HL-60 (cell line): ENCODE results near the gene XRCC6.

Experiments used
- DNase-seq, 2 experiments: peaks; one replicate each; pipeline ENCODE4 v3.0.0-alpha.2; 2010 to 2020; ENCODE audit warnings: low read depth in 1 of 2, low spot score in 1 of 2
- H3K27ac ChIP-seq: fragments of 250-450 bp; sonication (Bioruptor Pico); replicated peaks from 2 replicates; pipeline ENCODE4 v1.5.1; 2020; ENCODE audit warnings: mild to moderate bottlenecking, moderate library complexity
- H3K27me3 ChIP-seq: fragments of 250-450 bp; sonication (Bioruptor Pico); 2 replicates; pipeline ENCODE4 v1.5.1; 2021; ENCODE audit warnings: mild to moderate bottlenecking, moderate library complexity; ENCODE audit not compliant: insufficient read depth, poor library complexity, severe bottlenecking
- H3K4me3 ChIP-seq: replicated peaks from 2 replicates; pipeline ENCODE4 v1.5.1; 2011; ENCODE audit warnings: mild to moderate bottlenecking, control low read depth, low read length; ENCODE audit not compliant: insufficient read depth
- CTCF ChIP-seq: IDR thresholded peaks from one replicate; pipeline ENCODE4 v1.5.1; 2011; ENCODE audit warnings: low read length, control low read depth, inconsistent platforms; ENCODE audit not compliant: insufficient read depth
- GABPA ChIP-seq: IDR thresholded peaks from 2 replicates; pipeline ENCODE4 v1.6.1; 2012; ENCODE audit warnings: low read depth
- POLR2AphosphoS5 ChIP-seq: IDR thresholded peaks from 2 replicates; pipeline ENCODE4 v1.6.1; 2012; ENCODE audit warnings: low read depth
- REST ChIP-seq: IDR thresholded peaks from 2 replicates; pipeline ENCODE4 v1.6.1; 2012; ENCODE audit warnings: low read depth; ENCODE audit not compliant: insufficient replicate concordance
- SPI1 ChIP-seq: IDR thresholded peaks from 2 replicates; pipeline ENCODE4 v1.6.1; 2012; ENCODE audit warnings: low read depth, mild to moderate bottlenecking, borderline replicate concordance

Gene XRCC6

GRCh38 chr22:41578818-41579217 is 42.3 kb upstream of the XRCC6 start:
- no peak for DNase-seq
- Histone ChIP-seq H3K27ac (no peak overlapping the region), H3K4me3 (no peak overlapping the region), H3K27me3 (no peaks in the 10 kb centered on the region)
- TF ChIP-seq POLR2AphosphoS5 = no peak
- TF ChIP-seq REST = no peak

- DNase-seq = no peak
- Histone ChIP-seq H3K27ac (no peak overlapping the region), H3K4me3 (no peak overlapping the region), H3K27me3 (no peaks in the 10 kb centered on the region)
- TF ChIP-seq CTCF (no peak), GABPA (no peak), SPI1 (no peak), POLR2AphosphoS5 (no peak)
These were observed 41.6 kb upstream of the XRCC6 start for GRCh38 chr22:41579297-41579996.

- no peak overlapping the region for H3K4me3 ChIP-seq
- no peak for DNase-seq
- no peak overlapping the region for H3K27ac ChIP-seq
- no peaks in the 10 kb centered on the region for H3K27me3 ChIP-seq
- TF ChIP-seq REST (no peak), CTCF (no peak), POLR2AphosphoS5 (no peak), GABPA (no peak), SPI1 (no peak)
These were observed 41.1 kb upstream of the XRCC6 start for GRCh38 chr22:41579997-41580355.

- Histone ChIP-seq H3K4me3 (no peak overlapping the region), H3K27ac (no peak overlapping the region), H3K27me3 (no peaks in the 10 kb centered on the region)
- no peak for TF ChIP-seq GABPA
- TF ChIP-seq SPI1 = no peak
- TF ChIP-seq CTCF = no peak
- TF ChIP-seq POLR2AphosphoS5 = no peak
- no peak for TF ChIP-seq REST
- DNase-seq = no peak
These were observed 38.4 kb upstream of the XRCC6 start for GRCh38 chr22:41582694-41583093.
